ENCODE data around the gene RPL15. TPM values are rescaled to one million over a fixed set of nuclear protein-coding genes. Genes with fewer than 3 reads are reported as not detected.
"Not testable (repeated sequence)": the region's sequence is repeated elsewhere in the genome, so short reads cannot be mapped to it uniquely, and the experiment has no call there.

The RPL15 gene
- total RNA-seq, result 1,000 to 10,000 TPM in 1 of 2 donors, 100 to 1,000 TPM in 1; 385 to 1,128 TPM

- 0% methylated on average over 41 to 64 of the region's 64 CpGs for WGBS, 2 donors
- intact Hi-C loops (cut with DNase I), result no loop called here
- no peaks in the 10 kb centered on the region for H3K9me3 ChIP-seq
- TF ChIP-seq POLR2A (IDR thresholded peaks at IDR 0.05) (peak; percentile 95 to 100 (median 99)), CTCF (IDR thresholded peaks at IDR 0.05) (peak; percentile 25 to 84 (median 66))
- peaks cover 39% of the 10 kb centered on the region for H3K4me1 ChIP-seq
- H3K27ac ChIP-seq, result peak within 1 kb of the TSS; percentile 89 to 96 (median 94)
- H3K27me3 ChIP-seq, result no peaks in the 10 kb centered on the region
- ATAC-seq (peak; percentile 99), DNase-seq (peak; percentile 97 to 98 (median 98))
- H3K36me3 ChIP-seq (replicated peaks in 1 of 2; ENCODE audit: insufficient read depth in 1 of 2, low read depth in 2 of 2), result peaks cover 0 to 11% of the 10 kb centered on the region in 2 donors
- H3K4me3 ChIP-seq, result peak within 1 kb of the TSS; percentile 75 to 90
Observed at GRCh38 chr3:23916886-23917678, at the start of gene RPL15, which contains the start of gene NKIRAS1. Gene RPL15 (plus strand): TSS chr3:23917132. CDS start chr3:23917860, 728 bp downstream. Gene NKIRAS1 (minus strand): TSS chr3:23916990. CDS start chr3:23910904, 6,086 bp downstream.

GRCh38 chr3:23867400-23867799 is 49.5 kb upstream of the RPL15 start:
- peaks cover 29% of the 10 kb centered on the region for H3K4me1 ChIP-seq
- no peaks in the 10 kb centered on the region for H3K9me3 ChIP-seq
- DNase-seq, result no peak
- no peak for TF ChIP-seq CTCF (IDR thresholded peaks at IDR 0.05)
- no peak for TF ChIP-seq POLR2A (IDR thresholded peaks at IDR 0.05)
- no peak for ATAC-seq
- no peaks in the 10 kb centered on the region for H3K36me3 ChIP-seq (replicated peaks in 1 of 2; ENCODE audit: insufficient read depth in 1 of 2, low read depth in 2 of 2)
- H3K27me3 ChIP-seq, result no peaks in the 10 kb centered on the region
- WGBS, 2 donors, result 65 to 83% methylated on average over 1 of the region's 1 CpG
- H3K27ac ChIP-seq, result no peak overlapping the region
- intact Hi-C loops (cut with DNase I), result no loop called here
- no peak overlapping the region for H3K4me3 ChIP-seq

- TF ChIP-seq CTCF (IDR thresholded peaks at IDR 0.05) (no peak), POLR2A (IDR thresholded peaks at IDR 0.05) (no peak)
- no peak for ATAC-seq
Observed at GRCh38 chr3:23867838-23868237, 49.1 kb upstream of the RPL15 start.

GRCh38 chr3:23869977-23870662 is 46.8 kb upstream of the RPL15 start:
- Histone ChIP-seq H3K4me1 (peaks cover 26% of the 10 kb centered on the region), H3K4me3 (no peak overlapping the region), H3K27me3 (no peaks in the 10 kb centered on the region), H3K27ac (no peak overlapping the region), H3K36me3 (replicated peaks in 1 of 2; ENCODE audit: insufficient read depth in 1 of 2, low read depth in 2 of 2) (no peaks in the 10 kb centered on the region), H3K9me3 (no peaks in the 10 kb centered on the region)
- TF ChIP-seq POLR2A (IDR thresholded peaks at IDR 0.05), result no peak
- TF ChIP-seq CTCF (IDR thresholded peaks at IDR 0.05), result no peak
- DNase-seq, result no peak
- WGBS, 2 donors, result 96 to 100% methylated on average over 4 of the region's 4 CpGs
- intact Hi-C loops (cut with DNase I), result no loop called here
- ATAC-seq, result no peak

More at GRCh38 chr3:23867838-23868237, 49.1 kb upstream of the RPL15 start:
- intact Hi-C loops (cut with DNase I), result no loop called here
- Histone ChIP-seq H3K27ac (no peak overlapping the region), H3K4me1 (peaks cover 29% of the 10 kb centered on the region), H3K27me3 (no peaks in the 10 kb centered on the region), H3K9me3 (no peaks in the 10 kb centered on the region), H3K36me3 (replicated peaks in 1 of 2; ENCODE audit: insufficient read depth in 1 of 2, low read depth in 2 of 2) (no peaks in the 10 kb centered on the region), H3K4me3 (no peak overlapping the region)
- DNase-seq, result no peak
- WGBS, 2 donors, result 91 to 97% methylated on average over 1 of the region's 1 CpG

- H3K27me3 ChIP-seq; intact Hi-C loops (cut with DNase I); H3K4me3 ChIP-seq; ATAC-seq; DNase-seq; H3K9me3 ChIP-seq; H3K36me3 ChIP-seq (replicated peaks in 1 of 2; ENCODE audit: insufficient read depth in 1 of 2, low read depth in 2 of 2); H3K27ac ChIP-seq: not testable (repeated sequence)
- peaks cover 20% of the 10 kb centered on the region for H3K4me1 ChIP-seq
- WGBS, 2 donors, result 88 to 94% methylated on average over 1 to 4 of the region's 5 CpGs
Observed at GRCh38 chr3:23870663-23871043, 46.3 kb upstream of the RPL15 start.

GRCh38 chr3:23871361-23871760 is 45.6 kb upstream of the RPL15 start:
- H3K9me3 ChIP-seq; intact Hi-C loops (cut with DNase I); H3K27ac ChIP-seq; H3K4me3 ChIP-seq; H3K36me3 ChIP-seq (replicated peaks in 1 of 2; ENCODE audit: insufficient read depth in 1 of 2, low read depth in 2 of 2); ATAC-seq; H3K27me3 ChIP-seq; DNase-seq: not testable (repeated sequence)
- WGBS, 2 donors, result 98% methylated on average over 9 to 27 of the region's 34 CpGs
- peaks cover 13% of the 10 kb centered on the region for H3K4me1 ChIP-seq
